ENCODE results near the gene ID1.
A peak's percentile ranks its signal among the peaks of the same experiment; 100 is the strongest.

The ID1 gene

GRCh38 chr20:31565699-31566318, 39.3 kb upstream of the ID1 start:
- no peak for DNase-seq (ENCODE audit: low spot score)
- TF ChIP-seq CTCF (IDR thresholded peaks at IDR 0.05) = no peak
- H3K27ac ChIP-seq = no peak overlapping the region

GRCh38 chr20:31566319-31566657, 38.8 kb upstream of the ID1 start:
- TF ChIP-seq CTCF (IDR thresholded peaks at IDR 0.05) = no peak
- H3K27ac ChIP-seq = no peak overlapping the region
- no peak overlapping the region for H3K4me3 ChIP-seq
- DNase-seq (ENCODE audit: low spot score) = no peak

More at GRCh38 chr20:31565699-31566318, 39.3 kb upstream of the ID1 start:
- H3K4me3 ChIP-seq = no peak overlapping the region

- H3K27ac ChIP-seq = peak overlapping the region in 1 of 2 donors; percentile 22
- no peak for DNase-seq (ENCODE audit: low spot score)
- H3K4me3 ChIP-seq = no peak overlapping the region
- no peak for TF ChIP-seq CTCF (IDR thresholded peaks at IDR 0.05)
Observed at GRCh38 chr20:31566658-31567379, 38.3 kb upstream of the ID1 start.

- no peak for DNase-seq (ENCODE audit: low spot score)
- H3K4me3 ChIP-seq = no peak overlapping the region
- no peak for TF ChIP-seq CTCF (IDR thresholded peaks at IDR 0.05)
- no peak overlapping the region for H3K27ac ChIP-seq
Observed at GRCh38 chr20:31567380-31567720, 37.7 kb upstream of the ID1 start.

GRCh38 chr20:31568041-31568731, 36.9 kb upstream of the ID1 start:
- Histone ChIP-seq H3K27ac (peak overlapping the region in 1 of 2 donors; percentile 70), H3K4me3 (no peak overlapping the region)
- no peak for DNase-seq (ENCODE audit: low spot score)
- no peak for TF ChIP-seq CTCF (IDR thresholded peaks at IDR 0.05)

- no peak for TF ChIP-seq CTCF (IDR thresholded peaks at IDR 0.05)
- Histone ChIP-seq H3K27ac (peak overlapping the region in 1 of 2 donors; percentile 70), H3K4me3 (no peak overlapping the region)
- DNase-seq (ENCODE audit: low spot score) = no peak
Observed at GRCh38 chr20:31568773-31569162, 36.3 kb upstream of the ID1 start.
